Naive B cell (primary cell): ENCODE data around the gene SETD3. TPM values are rescaled to one million over a fixed set of nuclear protein-coding genes. Genes with fewer than 3 reads are reported as not detected.
"Not testable (repeated sequence)": the region's sequence is repeated elsewhere in the genome, so short reads cannot be mapped to it uniquely, and the experiment has no call there.

Source experiments
- ATAC-seq, 2 donors: fragments of 150-1000 bp; cut with Tn5 transposase; 2 replicates each; pipeline ENCODE4 v1.10.0; 2021; ENCODE audit warnings: low read depth in 2 of 2, mild to moderate bottlenecking in 2 of 2, moderate library complexity in 2 of 2
- DNase-seq: peaks from one replicate; pipeline ENCODE4 v3.0.0; 2022
- H3K27ac Mint-ChIP-seq, 6 donors: one replicate each; pipeline ENCODE4 v1.8.0; 2020 to 2022; ENCODE audit warnings: mild to moderate bottlenecking in 6 of 6, mixed read lengths in 6 of 6, moderate library complexity in 5 of 6, inconsistent platforms in 2 of 6
- H3K27me3 Mint-ChIP-seq, 3 donors: one replicate each; pipeline ENCODE4 v1.8.0; 2021 to 2022; ENCODE audit warnings: mixed read lengths in 3 of 3, mild to moderate bottlenecking in 1 of 3
- H3K36me3 Mint-ChIP-seq, 2 donors: one replicate each; pipeline ENCODE4 v1.8.0; 2020 to 2022; ENCODE audit warnings: mixed read lengths in 2 of 2, inconsistent platforms in 1 of 2, mild to moderate bottlenecking in 1 of 2
- H3K4me1 Mint-ChIP-seq, 3 donors: one replicate each; pipeline ENCODE4 v1.8.0; 2020 to 2022; ENCODE audit warnings: mixed read lengths in 3 of 3, inconsistent platforms in 1 of 3, mild to moderate bottlenecking in 1 of 3, moderate library complexity in 1 of 3
- H3K4me3 Mint-ChIP-seq, 8 donors: one replicate each; pipeline ENCODE4 v1.8.0; 2020 to 2022; ENCODE audit warnings: mild to moderate bottlenecking in 8 of 8, mixed read lengths in 8 of 8, moderate library complexity in 8 of 8, inconsistent platforms in 2 of 8
- H3K9me3 Mint-ChIP-seq, 7 donors: one replicate each; pipeline ENCODE4 v1.8.0; 2020 to 2022; ENCODE audit warnings: mixed read lengths in 7 of 7, mild to moderate bottlenecking in 5 of 7, inconsistent platforms in 2 of 7, moderate library complexity in 1 of 7
- polyA plus RNA-seq, 6 donors: library from polyadenylated mRNA; unstranded; fragments of 300-500 nt; fragmentation: Illumina TruSeq; gene quantifications; one replicate each; pipeline ENCODE4 v1.2.3, GENCODE V29; 2021; ENCODE audit warnings: low read depth in 6 of 6

SETD3 gene
- polyA plus RNA-seq, 6 donors from 2014 or later = 22.4 to 30.8 (median 26.3) TPM

GRCh38 chr14:99354166-99354875 lies 126.3 kb downstream of the SETD3 start:
- no peaks in the 10 kb centered on the region for H3K36me3 Mint-ChIP-seq
- ATAC-seq = no peak
- no peak overlapping the region for H3K4me3 Mint-ChIP-seq
- H3K27ac Mint-ChIP-seq = no peak overlapping the region
- no peaks in the 10 kb centered on the region for H3K4me1 Mint-ChIP-seq
- peaks cover 0 to 25% (median 3%) of the 10 kb centered on the region in 3 donors for H3K27me3 Mint-ChIP-seq
- no peak for DNase-seq
- peaks cover 0 to 1% (median 0%) of the 10 kb centered on the region in 7 donors for H3K9me3 Mint-ChIP-seq

DNA sequence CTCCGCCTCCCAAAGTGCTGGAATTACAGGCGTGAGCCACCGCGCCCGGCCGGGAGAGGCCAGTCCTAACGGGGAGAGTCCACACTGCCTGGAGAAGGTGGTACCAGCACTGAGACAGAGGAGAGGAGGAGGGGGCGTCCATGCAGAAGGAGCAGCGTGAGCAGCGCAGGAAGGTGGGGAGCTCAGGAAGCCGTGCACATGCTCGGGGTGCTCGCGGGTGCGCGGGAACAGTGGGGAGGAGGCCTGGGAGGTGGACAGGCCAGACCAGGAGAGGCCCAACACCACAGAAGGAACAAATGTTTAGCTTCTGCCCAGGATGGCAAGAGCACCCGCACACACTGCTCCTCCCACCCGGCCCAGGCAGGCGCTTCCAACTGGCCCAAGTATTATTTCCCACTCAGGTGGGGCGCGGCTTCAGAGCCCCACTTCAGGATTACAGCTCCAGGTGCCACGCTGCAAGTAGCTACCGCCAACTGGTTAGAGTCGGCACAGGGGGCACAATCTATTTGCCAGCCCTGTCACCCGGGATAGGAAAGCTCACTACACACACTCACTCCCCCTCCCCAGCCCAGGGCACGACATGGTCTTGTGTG lies 127.9 kb downstream of the SETD3 start:
- DNase-seq (no peak), ATAC-seq (no peak)
- Mint-ChIP-seq H3K27me3 (peaks cover 3 to 25% (median 5%) of the 10 kb centered on the region in 3 donors), H3K27ac (no peak overlapping the region), H3K4me3 (no peak overlapping the region), H3K4me1 (no peaks in the 10 kb centered on the region), H3K36me3 (no peaks in the 10 kb centered on the region), H3K9me3 (peaks cover 0 to 1% (median 0%) of the 10 kb centered on the region in 7 donors)

DNA sequence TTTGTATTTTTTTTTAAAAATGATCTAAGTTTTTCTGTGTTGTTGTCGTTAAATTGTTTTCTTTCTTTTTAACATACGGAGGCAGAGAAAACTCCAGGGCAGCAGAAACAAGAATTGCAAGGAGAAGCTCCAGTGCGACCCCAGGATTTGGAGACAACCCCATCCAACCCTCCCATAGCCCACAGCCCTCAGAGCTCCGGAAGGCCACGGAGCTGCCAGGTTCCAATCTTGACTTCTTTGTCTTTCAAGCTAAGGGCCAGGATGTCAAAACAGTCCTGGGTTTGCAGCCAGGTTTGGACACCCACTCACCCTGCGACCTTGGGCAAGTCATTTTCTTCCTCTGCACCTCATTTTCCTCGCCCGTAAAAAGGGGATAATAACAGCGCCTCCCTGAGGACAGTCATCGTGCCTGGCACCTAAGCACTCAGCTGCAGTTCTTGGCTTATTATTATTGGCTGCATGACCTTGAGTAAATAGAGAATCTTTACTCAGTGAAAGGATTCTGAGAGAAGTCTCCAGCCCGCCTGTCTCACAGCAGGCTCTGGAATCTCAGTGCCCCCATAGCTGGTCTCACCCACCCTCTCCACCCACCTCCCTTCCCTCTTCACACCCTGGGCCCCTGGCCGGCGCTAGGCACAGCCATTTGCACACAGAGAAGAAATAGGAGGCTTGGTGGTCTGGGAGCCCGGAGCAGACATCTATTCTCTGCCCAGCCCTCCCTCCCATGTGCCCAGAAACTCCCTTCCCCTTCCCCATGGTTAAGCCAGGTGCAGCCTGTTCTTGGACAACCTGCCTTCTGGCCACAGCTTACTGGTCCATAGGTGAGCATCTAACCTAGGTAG lies 129.3 kb downstream of the SETD3 start:
- Mint-ChIP-seq H3K27me3 (peaks cover 2 to 16% (median 10%) of the 10 kb centered on the region in 3 donors), H3K4me3 (no peak overlapping the region), H3K27ac (no peak overlapping the region), H3K9me3 (peaks cover 0 to 1% (median 0%) of the 10 kb centered on the region in 7 donors), H3K36me3 (no peaks in the 10 kb centered on the region), H3K4me1 (no peaks in the 10 kb centered on the region)
- no peak for ATAC-seq
- no peak for DNase-seq

GRCh38 chr14:99350751-99351150 lies 129.9 kb downstream of the SETD3 start:
- H3K4me3 Mint-ChIP-seq = no peak overlapping the region
- H3K27me3 Mint-ChIP-seq = peaks cover 0 to 16% (median 10%) of the 10 kb centered on the region in 3 donors
- no peaks in the 10 kb centered on the region for H3K4me1 Mint-ChIP-seq
- H3K27ac Mint-ChIP-seq = no peak overlapping the region
- DNase-seq = no peak
- ATAC-seq = no peak
- no peaks in the 10 kb centered on the region for H3K36me3 Mint-ChIP-seq
- H3K9me3 Mint-ChIP-seq = peaks cover 0 to 1% (median 0%) of the 10 kb centered on the region in 7 donors

DNA sequence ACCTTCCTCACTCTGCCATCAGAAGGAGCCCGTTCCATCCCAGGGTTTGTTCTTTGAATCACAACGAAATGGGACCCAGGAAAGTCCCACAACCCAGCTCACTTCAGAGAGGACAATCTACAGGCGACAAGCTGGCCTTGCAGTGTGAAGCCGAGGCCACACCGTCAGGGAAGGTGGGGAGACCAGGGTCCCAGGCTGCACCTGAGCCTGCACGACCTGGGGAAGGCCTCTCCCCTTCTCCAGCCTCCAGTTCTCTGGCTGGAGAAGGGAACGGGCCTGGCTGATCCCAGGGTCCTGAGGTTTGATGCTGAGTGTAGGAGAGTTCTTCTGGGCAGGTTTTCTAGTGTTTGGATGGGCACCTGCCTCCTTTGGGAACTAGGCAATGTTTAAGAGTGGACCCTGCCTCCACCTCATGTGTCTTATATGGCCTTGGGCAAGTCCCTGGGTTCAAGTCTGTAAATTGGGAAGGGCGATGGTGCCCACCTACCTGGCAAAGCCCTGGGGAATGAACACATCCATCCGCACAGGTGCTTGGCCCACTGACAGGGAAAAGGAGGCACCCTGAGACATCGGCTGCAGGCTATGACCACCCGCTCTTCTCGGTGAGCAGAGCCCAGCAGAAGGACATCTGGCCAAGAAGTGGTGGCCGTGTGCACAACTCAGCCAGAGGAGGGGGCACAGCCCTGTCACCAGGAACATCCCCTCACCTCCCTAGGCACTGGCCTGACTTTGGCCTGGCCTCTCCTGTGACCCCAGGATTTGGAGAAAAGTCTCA lies 130.8 kb downstream of the SETD3 start:
- Mint-ChIP-seq H3K27ac (no peak overlapping the region), H3K9me3 (peaks cover 0 to 1% (median 0%) of the 10 kb centered on the region in 7 donors), H3K4me3 (no peak overlapping the region), H3K4me1 (no peaks in the 10 kb centered on the region), H3K36me3 (no peaks in the 10 kb centered on the region), H3K27me3 (peaks cover 0 to 15% (median 10%) of the 10 kb centered on the region in 3 donors)
- no peak for DNase-seq
- no peak for ATAC-seq

- H3K27me3 Mint-ChIP-seq = peaks cover 0 to 15% (median 10%) of the 10 kb centered on the region in 3 donors
- no peak overlapping the region for H3K4me3 Mint-ChIP-seq
- H3K27ac Mint-ChIP-seq = no peak overlapping the region
- H3K4me1 Mint-ChIP-seq = no peaks in the 10 kb centered on the region
- ATAC-seq (no peak), DNase-seq (no peak)
- no peaks in the 10 kb centered on the region for H3K36me3 Mint-ChIP-seq
- peaks cover 0 to 1% (median 0%) of the 10 kb centered on the region in 7 donors for H3K9me3 Mint-ChIP-seq
These were observed 131.6 kb downstream of the SETD3 start for GRCh38 chr14:99348816-99349614.

DNA sequence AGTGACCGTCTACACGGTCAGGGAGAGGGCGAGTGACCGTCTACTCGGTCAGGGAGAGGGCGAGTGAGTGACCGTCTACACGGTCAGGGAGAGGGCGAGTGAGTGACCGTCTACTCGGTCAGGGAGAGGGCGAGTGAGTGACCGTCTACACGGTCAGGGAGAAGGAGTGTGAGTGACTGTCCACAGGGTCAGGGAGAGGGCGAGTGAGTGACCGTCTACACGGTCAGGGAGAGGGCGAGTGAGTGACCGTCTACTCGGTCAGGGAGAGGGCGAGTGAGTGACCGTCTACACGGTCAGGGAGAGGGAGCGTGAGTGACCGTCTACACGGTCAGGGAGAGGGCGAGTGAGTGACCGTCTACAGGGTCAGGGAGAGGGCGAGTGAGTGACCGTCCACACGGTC lies 132.4 kb downstream of the SETD3 start:
- H3K27ac Mint-ChIP-seq = not testable (repeated sequence)

More for the DNA sequence above, 132.4 kb downstream of the SETD3 start:
- not testable (repeated sequence) for H3K4me3 Mint-ChIP-seq, H3K4me1 Mint-ChIP-seq, ATAC-seq, H3K36me3 Mint-ChIP-seq, DNase-seq, H3K9me3 Mint-ChIP-seq
- H3K27me3 Mint-ChIP-seq = peaks cover 0 to 15% (median 10%) of the 10 kb centered on the region in 3 donors

Other genes with a start within 250 kb of the SETD3 start
- under 1 TPM in 2 of 6 donors, not detected in 4; 0.03 to 0.05 TPM for gene BCL11B, start 208.7 kb downstream of the SETD3 start, polyA plus RNA-seq
- gene CCNK, start 550 bp upstream of the SETD3 start, polyA plus RNA-seq = 10 to 100 TPM; 15.5 to 30.7 (median 23.1) TPM
- under 1 TPM; 0.05 to 0.28 (median 0.24) TPM for gene CCDC85C, start 123.3 kb upstream of the SETD3 start, polyA plus RNA-seq
- under 1 TPM in 1 of 6 donors, not detected in 5; 0.13 TPM for gene HHIPL1, start 164.3 kb upstream of the SETD3 start, polyA plus RNA-seq
- not detected for gene CYP46A1, start 203.4 kb upstream of the SETD3 start, polyA plus RNA-seq